GM18508 (cell line): ENCODE data around the gene MFNG.

ENCODE experiments used
- ATAC-seq: cut with Tn5 transposase; IDR thresholded peaks from one replicate; pipeline ENCODE4 v1.9.1; 2021; ENCODE audit warnings: moderate number of reproducible peaks; ENCODE audit not compliant: insufficient read depth, unreplicated experiment

The MFNG gene

DNA sequence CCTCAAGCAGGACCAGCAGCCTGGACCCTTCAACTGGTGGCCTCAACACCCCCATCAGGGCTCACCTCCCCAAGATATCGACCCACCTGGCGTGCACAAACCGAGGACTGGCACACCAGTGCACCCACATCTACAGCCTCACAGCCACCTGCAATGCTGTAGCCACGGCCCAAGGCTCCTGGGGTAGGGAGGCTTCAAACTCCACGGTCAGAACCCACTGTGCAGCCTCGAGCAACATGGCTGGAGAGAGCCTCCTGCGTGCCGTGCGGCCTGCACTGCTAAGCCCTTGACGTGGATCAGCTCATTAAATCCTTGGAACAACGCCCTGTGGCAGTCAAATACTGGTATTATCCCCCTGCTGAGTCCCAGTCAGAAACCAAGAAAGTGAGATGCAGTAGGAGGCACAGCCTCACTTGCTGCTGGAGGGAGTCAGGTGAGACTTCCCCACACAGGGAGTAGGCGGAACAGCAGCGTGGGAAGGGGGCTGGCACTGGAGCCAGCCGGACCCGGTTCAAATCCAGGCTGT lies 28.4 kb upstream of the MFNG start:
- ATAC-seq = no peak

DNA sequence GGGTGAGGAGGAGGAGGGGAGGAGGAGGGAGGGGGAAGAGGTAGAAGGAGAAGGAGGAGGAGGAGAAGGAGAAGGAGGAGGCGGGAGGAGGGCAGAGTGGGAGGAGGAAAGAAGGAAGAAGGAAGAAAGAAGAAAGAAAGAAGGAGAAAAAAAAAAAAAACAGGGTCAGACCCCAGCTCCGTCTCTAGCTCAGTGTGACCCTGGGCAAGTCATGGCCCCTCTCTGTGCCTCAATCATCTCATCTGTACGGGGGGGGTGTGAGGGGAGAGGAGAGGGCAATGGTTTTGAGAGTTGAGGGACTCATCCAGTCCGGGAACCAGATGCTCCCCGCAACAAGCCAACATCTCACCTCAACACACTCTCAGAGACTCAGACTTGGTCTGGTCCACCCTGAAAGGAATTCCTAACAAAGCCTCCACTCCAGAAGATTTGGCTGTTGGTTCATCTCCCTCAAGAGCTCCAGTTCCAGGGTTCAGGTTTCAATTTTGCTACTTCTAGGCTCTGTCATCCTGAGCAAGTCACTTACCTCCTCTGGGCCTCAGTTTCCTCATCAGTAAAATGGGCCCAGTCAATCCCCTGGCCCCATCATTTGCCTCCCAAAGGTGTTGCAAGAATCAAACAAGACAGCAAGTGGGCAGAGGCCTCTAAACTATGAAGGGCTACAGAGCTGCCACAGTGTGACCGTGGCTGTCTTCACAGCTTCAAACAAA lies 25.4 kb upstream of the MFNG start:
- ATAC-seq = no peak

DNA sequence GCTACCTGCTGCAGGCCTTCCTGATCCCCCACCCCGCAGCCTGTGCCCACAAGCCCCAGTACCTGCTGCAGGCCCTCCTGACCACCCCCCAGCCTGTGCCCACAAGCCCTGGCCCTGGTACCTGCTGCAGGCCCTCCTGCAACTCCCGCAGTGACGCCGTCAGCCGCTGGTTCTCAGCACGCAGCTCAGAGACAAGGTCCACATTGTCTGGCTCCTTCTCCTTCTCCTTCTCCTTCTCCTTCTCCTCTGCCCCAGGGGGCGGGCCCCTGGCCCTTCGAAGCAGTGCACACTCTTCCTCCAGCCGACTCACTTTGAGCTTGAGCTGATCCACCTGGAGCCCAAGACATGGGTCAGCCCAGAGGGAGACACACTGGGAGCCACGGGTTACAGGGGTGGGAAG lies 23.9 kb upstream of the MFNG start:
- no peak for ATAC-seq

DNA sequence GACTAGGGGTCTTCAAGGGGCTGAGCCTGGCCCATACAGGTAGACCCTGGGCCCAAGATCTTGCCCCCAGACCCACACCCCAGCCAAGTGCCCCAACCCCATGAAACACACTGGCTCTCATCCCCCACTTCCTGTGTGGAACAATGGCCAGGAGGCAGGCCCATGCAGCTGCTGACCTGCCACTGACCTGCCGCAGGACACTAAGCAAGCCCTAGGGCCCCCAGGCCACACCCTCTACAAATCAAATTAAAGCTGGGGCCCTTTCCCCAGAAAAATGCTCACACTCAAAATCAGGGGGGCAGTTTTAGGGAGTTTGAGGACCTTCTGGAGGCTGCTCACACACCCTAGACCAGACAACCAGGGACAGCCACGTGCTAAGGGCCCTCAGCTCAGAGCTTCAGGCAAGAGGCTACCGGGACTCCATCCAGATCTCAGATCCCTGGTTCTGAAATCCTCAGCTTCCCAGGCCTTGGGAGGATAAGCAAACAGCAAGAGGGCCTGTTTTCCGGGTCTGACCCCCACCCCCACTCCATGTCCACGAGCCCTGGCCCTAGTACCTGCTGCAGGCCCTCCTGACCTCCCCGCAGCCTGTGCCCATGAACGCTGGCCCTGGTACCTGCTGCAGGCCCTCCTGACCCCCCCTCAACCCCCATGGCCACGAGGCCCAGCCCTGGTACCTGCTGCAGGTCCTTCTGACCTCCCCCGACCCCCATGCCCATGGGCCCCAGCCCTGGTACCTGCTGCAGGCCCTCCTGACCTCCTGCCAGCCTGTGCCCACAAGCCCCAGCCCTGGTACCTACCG lies 23.1 kb upstream of the MFNG start:
- ATAC-seq = no peak

DNA sequence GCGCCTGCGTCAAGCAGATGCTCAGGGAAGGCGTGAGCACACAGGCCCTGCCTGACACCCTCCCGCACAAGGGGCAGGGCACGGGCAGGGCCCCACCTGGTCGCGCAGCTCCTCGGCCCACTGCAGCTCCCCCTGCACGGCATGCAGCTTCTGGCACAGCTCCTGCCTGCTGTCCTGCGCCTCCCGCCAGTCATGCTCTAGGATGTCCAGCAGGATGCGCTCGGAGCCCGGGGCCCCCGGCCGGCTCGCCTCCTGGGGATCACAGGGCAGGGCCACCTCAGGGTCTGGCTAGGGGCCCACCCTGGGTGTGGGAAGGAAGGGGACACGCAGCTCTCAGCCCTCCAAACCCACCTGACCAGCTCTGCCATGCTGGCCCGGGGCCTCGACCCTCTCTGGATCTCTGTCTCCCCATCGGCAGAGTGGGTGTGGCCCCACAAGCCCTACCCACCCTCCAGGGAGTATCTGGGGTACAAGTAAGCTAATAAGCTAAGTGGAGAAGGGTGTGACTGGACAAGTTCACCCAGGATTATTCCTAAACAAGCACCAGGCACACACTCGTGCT lies 22.3 kb upstream of the MFNG start:
- ATAC-seq = no peak

DNA sequence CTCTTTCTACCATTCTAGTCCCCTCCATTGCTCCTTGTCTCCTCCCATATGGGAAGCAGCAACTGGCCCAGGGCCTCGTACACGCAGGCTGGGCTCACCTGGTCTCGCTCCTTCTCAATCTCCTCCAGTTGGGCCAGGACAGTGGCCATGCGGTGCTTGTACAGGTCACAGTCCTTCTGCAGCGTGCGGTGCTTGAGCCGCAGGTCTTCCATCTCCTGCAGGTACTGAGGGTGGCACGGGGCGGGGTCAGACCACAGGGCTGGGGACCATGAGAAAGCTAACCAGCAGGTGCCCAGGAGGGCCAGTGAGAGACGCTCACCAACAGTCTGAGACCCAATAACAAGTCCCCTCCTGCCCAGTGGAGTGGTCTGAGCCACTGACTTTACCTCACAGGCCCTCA lies 21.5 kb upstream of the MFNG start:
- no peak for ATAC-seq

DNA sequence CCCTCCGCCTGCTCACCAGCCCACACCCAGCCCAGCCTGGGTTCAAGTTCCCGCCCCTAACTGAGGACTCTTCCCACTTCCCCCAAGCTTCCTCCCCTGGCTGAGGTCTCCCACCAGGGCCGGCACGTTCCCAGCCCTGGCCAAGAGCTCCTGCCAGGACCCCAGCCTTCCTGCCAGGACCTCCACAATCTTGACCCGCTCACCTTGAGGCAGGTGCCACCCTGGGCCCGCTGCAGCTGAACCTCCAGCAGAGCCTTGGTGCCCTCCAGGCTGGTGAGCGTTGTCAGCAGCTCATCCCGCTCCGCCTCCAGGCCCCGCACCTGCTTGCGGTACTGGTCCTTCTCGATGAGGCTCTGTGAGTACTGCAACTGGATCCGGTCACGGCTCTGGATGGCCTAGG lies 19.8 kb upstream of the MFNG start:
- ATAC-seq = no peak

DNA sequence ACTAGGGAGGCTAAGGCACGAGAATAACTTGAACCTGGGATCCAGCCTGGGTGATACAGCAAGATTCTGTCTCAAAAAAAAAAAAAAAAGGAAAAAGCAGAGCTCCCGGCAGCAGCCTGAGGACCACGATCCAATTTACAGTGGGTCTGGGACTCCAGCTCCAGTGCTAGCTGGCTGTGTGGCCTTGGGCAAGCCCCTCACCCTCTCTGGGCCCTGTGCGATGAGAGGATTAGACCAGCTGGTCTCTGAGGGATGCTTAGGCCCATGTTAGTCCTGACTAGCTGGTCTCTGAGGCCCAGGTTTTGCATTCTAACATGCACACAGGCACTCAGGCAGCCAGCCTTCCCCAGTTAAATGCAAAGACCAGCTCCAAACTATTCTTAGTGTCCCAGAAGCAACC lies 19.4 kb upstream of the MFNG start:
- no peak for ATAC-seq

DNA sequence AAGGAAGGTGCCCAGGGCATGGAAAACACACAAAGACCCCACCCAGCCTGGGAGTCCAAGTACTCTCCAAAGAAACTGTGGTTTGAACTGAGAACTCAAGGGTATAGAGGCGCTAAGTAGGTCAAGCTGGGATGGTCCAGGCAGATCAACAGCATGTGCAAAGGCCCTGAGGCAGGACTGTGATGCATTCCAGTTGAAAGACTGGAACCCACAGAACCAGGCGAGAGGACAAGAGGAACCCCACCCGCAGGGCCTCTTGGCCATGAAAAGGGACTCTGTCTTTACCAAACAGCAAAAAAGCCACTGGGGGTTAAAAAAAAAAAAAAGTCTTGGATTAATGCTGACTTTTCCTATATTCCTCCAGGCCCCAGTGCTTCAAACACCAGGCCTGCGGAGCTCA lies 18.8 kb upstream of the MFNG start:
- no peak for ATAC-seq

DNA sequence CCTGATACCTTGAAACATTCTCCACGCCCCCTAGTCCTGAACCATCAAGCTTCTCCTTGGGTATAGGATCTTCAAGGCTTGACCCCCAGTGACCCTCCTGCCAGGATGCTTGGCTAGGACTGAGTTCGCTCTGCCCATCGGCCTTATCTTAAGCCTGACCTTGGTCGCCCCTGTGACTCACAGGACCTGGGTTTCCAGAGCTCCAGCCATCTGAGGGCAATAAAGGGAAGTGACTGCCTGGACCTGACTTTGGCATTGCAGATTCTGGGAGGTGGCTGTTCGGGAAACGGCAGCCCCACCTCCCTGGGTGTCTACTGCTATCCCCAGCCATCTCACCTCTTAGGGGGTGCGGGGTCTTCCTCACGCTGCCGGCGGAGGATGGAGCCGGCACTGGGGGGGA lies 17.7 kb upstream of the MFNG start:
- no peak for ATAC-seq

DNA sequence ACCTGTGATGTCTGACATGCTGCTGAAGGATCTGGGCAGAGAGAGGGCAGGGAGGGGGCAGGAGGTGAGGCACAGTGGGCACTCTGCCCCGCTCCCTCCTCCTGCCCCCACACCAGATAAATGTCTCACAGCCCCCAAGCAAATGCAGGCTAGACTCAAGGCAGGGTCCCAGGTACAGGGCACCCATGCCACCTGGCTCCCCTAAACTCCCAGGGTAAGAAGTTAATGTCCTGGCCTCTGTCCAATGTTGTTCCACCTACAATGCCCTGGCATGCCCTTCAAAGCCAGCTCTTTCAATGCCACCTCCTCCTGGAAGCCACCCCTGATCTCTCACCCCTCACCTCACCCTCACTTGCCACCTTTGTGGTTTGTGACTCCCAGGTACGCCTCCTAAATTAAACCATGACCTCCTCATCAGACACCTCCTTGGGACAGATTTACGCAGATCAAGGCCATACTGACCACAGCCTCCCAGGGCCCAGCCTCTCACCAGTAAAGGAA lies 17.0 kb upstream of the MFNG start:
- ATAC-seq = no peak

DNA sequence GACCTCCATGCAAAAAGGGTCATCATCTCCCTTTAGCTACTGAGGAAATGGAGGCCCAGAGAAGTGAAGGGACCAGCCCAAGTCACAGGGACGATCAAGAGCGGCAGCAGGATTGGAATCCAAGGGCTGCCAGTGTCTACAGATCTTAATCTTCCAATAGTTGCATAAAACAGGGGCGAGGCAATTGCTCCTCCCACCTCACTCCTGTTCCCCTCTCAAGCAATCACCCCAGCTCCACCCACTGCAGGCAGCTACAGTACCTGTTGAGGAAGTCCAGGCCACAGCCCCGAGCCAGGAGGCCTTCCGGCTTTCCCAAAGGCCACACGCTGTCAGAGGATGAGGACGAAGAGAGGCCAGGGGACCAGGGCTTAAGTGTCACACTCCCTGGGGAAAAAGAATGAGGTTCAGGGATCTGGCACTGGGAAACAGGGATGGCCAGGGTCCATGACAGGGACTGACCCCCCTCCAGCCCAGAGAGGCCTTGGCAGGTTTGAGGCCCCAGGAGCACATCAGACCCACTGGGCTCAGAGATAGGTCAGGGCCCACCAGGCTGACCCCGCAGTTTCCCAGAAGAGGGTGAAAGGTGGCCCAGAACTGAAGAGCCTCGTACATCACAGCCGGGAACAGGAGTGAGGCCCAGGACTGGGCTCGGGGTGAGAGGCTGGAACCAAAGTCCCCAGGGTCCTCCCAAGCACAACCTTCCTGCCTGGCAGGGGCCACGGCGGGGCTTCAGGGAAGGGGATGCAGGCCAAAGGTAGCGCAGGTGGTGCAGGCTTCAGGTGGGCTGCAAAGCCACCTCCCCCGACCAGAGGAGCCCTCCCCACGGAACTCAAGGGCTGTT lies 16.4 kb upstream of the MFNG start:
- no peak for ATAC-seq

DNA sequence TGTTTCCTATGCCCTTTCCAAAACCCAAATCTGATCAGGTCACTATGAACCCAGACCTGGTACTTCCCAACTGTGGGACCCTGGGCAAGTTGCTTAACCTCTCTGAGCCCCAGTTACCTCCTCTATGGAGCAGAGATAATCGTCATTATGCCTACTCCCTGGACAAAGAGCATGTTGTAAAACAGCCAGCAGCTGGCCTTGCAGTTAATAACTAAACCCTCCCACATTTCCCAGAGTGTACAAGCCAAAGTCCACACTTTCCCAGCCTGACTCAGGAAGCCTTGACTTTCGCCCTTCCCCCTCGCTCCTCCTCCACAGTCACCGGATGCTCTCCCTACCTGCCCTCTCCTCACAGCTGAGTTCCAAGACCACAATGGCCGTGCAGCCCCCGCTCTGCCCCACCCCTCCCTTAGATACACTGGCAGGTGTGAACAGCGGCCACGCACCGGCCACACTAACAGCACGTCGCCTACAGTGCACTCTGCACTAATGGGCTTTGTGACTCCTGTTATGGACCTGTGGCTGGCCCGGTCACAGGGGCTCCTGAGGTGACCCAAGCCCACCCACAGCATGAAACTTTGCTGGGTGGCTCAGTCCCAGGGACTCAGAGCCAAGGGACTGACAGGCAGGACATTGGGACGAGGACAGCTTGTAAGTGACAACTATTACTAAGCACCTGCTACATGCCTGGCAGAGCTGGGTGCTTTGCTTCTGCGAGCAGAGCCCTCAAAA lies 15.6 kb upstream of the MFNG start:
- ATAC-seq = no peak

DNA sequence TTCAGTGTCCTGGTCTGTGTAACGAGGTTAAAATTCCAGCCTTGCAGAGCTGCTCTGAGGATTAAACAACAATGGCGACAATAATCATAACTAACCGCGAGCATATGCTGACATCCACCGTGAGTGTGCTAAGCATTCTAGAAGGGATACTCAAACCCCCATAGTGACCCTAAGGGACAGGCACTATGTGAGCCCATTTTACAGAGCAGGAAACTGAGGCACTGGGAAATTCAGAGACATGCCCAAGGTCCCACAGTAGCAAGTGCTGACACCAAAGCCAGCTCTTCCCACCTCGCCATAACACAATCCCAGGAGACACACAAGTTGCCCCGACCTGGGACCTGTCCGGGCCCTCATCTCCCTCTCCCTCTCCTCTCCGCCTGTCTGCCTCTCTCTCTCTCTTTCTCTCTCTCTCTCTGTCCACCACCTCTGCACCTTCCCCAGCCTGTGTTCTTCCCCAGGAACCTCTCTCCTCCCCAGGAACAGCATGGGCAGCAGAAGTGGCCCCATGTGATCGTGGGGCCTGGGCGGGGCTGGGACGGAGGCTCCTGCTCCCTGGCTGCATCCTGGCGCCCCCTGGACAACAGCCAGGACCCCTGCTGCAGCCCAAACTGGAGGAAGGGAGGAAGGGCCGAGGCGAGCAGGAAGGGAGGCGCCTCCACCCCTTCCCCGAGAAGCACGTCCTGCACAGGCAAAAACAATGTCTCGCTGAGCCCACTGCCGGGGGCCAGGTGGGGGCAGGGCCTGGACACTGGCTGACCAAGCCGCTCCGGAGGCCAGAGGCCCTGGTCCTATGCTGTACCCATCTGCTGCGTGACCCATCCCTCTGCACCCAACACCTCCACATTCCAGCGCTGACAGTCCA lies 14.8 kb upstream of the MFNG start:
- ATAC-seq = no peak

DNA sequence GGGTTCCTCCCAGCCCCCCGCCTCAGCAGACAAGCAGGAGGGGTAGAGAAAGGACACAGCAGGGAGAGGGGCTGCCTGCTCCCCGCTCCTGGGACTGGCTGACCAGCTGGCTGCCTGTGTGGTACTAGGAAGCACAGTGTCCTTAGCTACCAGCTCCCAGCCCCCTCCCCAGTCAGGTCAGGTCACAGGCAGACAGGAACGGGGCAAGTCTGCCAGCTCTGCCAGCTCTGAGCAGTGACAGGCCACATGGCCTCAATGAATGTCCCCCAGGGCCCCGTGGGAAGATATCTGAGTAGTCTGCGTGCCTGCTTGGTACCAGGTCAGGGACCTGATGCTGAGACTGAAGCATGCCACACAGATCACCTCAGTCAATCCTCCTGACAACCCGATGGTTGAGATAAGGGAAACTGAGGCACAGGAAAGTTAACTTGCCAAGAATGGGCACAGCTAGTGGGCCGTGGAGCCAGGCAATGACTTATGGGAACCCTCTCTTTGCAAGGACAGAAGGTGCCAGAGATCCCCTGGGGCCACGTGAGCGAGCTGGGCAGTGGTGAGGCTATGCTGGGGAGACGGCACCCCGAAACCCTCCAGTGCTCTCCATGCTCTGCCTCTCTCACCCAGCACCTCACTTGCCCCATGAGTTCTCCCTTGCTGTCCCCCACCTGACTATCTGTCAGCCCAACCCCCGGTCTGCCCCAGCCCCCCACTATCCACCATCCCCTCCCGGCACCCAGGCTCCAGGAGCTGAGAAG lies 13.8 kb upstream of the MFNG start:
- no peak for ATAC-seq

DNA sequence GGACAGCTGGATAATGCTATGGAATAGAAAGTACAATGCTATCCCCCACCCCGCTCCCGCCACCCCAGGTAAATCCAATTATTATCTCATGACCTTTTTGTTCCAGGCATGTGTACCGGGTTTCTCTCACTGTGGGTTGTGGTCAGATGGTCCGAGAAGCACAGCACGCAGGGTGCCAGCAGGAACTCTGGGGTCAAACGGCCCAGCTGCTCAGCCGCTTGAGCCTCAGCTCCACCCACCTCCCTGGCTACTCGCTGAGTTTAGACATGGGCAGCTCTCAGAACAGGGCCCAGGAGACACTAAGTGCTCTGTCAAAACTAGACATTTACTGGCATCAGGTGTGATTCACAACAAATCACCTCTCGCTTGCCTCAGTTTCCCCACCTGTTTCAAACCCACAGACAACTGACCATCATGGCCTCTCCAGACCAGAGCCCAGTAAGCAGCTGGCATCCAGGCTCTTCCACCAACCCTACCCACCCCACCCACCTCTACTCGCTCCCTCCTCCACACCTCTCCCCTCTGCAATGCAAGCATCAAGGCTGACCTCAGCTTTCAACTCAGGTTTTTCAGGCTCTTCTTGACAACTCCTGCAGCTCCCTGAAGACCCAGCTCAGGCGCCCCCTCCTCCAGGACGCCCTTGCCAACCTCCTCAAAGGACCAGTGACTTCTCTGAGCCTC lies 13.0 kb upstream of the MFNG start:
- no peak for ATAC-seq

DNA sequence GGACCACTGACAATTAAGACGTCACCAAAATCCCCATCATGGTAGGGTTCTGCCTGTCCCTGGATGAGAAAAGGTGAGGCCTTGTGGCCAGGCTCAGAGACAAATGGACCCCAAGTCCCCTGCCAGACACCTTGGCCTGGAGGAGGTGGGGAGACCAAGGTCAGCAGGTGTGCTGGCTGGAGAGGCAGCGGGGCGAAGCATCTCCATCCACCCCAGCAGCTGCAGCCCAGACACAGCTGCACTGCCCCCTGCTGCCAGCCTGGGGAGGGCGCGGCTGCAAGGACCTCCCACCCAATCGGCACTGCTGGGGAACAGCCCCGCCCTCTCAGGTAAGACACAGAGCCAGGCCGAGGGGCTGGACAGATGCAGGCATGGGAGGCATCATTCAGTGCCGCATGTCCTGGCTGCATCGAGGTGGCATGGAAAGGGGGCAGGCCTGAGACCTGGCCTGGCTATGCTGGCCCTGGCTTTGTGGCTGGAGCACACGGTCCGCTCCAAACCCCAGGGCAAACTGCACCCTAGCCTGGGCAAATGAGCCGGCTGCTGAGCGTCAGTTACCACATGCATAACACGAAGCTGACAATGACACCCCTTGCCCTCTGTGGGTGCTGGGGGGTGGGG lies 12.2 kb upstream of the MFNG start:
- ATAC-seq = no peak
